ENCODE results near the gene C3orf22. TPM values are rescaled to one million over a fixed set of nuclear protein-coding genes. Genes with fewer than 3 reads are reported as not detected.

C3orf22 gene
- total RNA-seq, 1 donor from 2014 or later: not detected

GRCh38 chr3:126502656-126503055 is 56.1 kb downstream of the C3orf22 start:
- H3K27ac Mint-ChIP-seq: no peak overlapping the region
- H3K9me3 Mint-ChIP-seq: no peaks in the 10 kb centered on the region
- intact Hi-C loops (cut with micrococcal nuclease): no loop called here
- no peak overlapping the region for H3K4me3 Mint-ChIP-seq (ENCODE audit: low read depth)
- no peak for DNase-seq (ENCODE audit: low spot score)
- no peaks in the 10 kb centered on the region for H3K4me1 Mint-ChIP-seq (ENCODE audit: low read depth)
- no peaks in the 10 kb centered on the region for H3K36me3 Mint-ChIP-seq (ENCODE audit: low read depth)
- no peaks in the 10 kb centered on the region for H3K27me3 Mint-ChIP-seq (ENCODE audit: low read depth)

DNA sequence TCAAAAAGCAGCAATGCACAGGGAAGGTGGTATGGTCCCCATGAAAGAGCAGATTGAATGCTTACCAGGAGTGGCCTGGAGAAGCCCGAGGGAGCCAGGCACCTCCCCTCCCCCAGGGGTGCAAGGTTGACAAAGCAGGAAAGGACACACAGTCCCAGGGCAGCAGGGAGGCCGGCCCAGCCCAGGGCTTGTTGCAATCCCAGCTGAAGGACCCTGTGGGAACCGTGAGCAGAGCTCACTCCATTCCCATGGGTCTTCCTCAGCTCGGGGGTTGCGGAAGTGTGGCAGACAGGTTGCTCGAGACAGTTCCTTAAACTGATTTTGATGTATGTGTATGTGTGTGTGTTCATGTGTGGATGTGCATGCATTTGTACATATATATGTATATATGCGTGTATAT is 57.0 kb downstream of the C3orf22 start:
- Mint-ChIP-seq H3K27me3 (ENCODE audit: low read depth) (no peaks in the 10 kb centered on the region), H3K36me3 (ENCODE audit: low read depth) (no peaks in the 10 kb centered on the region)
- intact Hi-C loops (cut with micrococcal nuclease): no loop called here

GRCh38 chr3:126501054-126501453 is 57.7 kb downstream of the C3orf22 start:
- H3K4me1 Mint-ChIP-seq (ENCODE audit: low read depth): peaks cover 4% of the 10 kb centered on the region
- DNase-seq (ENCODE audit: low spot score): no peak
- intact Hi-C loops (cut with micrococcal nuclease): no loop called here
- no peaks in the 10 kb centered on the region for H3K36me3 Mint-ChIP-seq (ENCODE audit: low read depth)
- no peaks in the 10 kb centered on the region for H3K9me3 Mint-ChIP-seq
- H3K27me3 Mint-ChIP-seq (ENCODE audit: low read depth): no peaks in the 10 kb centered on the region
- H3K27ac Mint-ChIP-seq: no peak overlapping the region
- no peak overlapping the region for H3K4me3 Mint-ChIP-seq (ENCODE audit: low read depth)

More for the DNA sequence above, 57.0 kb downstream of the C3orf22 start:
- H3K27ac Mint-ChIP-seq: no peak overlapping the region
- DNase-seq (ENCODE audit: low spot score): no peak
- peaks cover 4% of the 10 kb centered on the region for H3K4me1 Mint-ChIP-seq (ENCODE audit: low read depth)
- H3K9me3 Mint-ChIP-seq: no peaks in the 10 kb centered on the region
- H3K4me3 Mint-ChIP-seq (ENCODE audit: low read depth): no peak overlapping the region

- no peak overlapping the region for H3K4me3 Mint-ChIP-seq (ENCODE audit: low read depth)
- H3K36me3 Mint-ChIP-seq (ENCODE audit: low read depth): no peaks in the 10 kb centered on the region
- H3K4me1 Mint-ChIP-seq (ENCODE audit: low read depth): peaks cover 4% of the 10 kb centered on the region
- intact Hi-C loops (cut with micrococcal nuclease): no loop called here
- no peak for DNase-seq (ENCODE audit: low spot score)
- H3K27me3 Mint-ChIP-seq (ENCODE audit: low read depth): no peaks in the 10 kb centered on the region
- no peaks in the 10 kb centered on the region for H3K9me3 Mint-ChIP-seq
- no peak overlapping the region for H3K27ac Mint-ChIP-seq
Measured at GRCh38 chr3:126500016-126500415, 58.7 kb downstream of the C3orf22 start.

Other genes with a start within 250 kb of the C3orf22 start
- gene KLF15, start 201.5 kb downstream of the C3orf22 start, total RNA-seq: 0.14 and 0.30 TPM in 2 replicates
- gene CFAP100, start 164.0 kb downstream of the C3orf22 start, total RNA-seq: not detected in 2 replicates
- gene ZXDC, start 83.0 kb downstream of the C3orf22 start, total RNA-seq: 26.1 and 27.0 TPM in 2 replicates
- gene UROC1, start 41.2 kb downstream of the C3orf22 start, total RNA-seq: not detected in 2 replicates
- 0.09 TPM in 1 of 2 replicates, not detected in the other for gene CHST13, start 34.8 kb downstream of the C3orf22 start, total RNA-seq
- 0.96 and 1.3 TPM in 2 replicates for gene TXNRD3, start 96.2 kb upstream of the C3orf22 start, total RNA-seq
- gene CHCHD6, start 145.3 kb upstream of the C3orf22 start, total RNA-seq: 9.1 and 15.7 TPM in 2 replicates

Data from activated T-helper 2 cell treated with anti-CD3 and anti-CD28 coated beads, Interferon-gamma antibody, Interleukin-2, Interleukin-4, amounts not matched to agents 10 μg/mL and 5 μg/mL and 100 μg/mL, durations not matched to agents 14 hours and 24 hours and 36 hours (primary cell).